H1 (cell line): Measurements from ENCODE around the gene BCAM. TPM values are rescaled to one million over a fixed set of nuclear protein-coding genes. Genes with fewer than 3 reads are reported as not detected.

Experiments used
- BACH1 ChIP-seq: IDR thresholded peaks from 2 replicates; pipeline ENCODE4 v1.6.1; 2012; ENCODE audit warnings: low read length, improper control_type of control experiment
- BRCA1 ChIP-seq: IDR thresholded peaks from 2 replicates; pipeline ENCODE4 v1.6.1; 2012; ENCODE audit warnings: low read depth, low read length, improper control_type of control experiment
- CHD2 ChIP-seq: IDR thresholded peaks from 2 replicates; pipeline ENCODE4 v1.6.1; 2012; ENCODE audit warnings: low read length, improper control_type of control experiment
- EP300 ChIP-seq, 2 experiments: IDR thresholded peaks; 1 replicate in 1 of 2; 2 replicates in 1 of 2; pipeline ENCODE4 v1.6.1; 2011 to 2012; ENCODE audit warnings: low read depth in 2 of 2, low read length in 2 of 2, mild to moderate bottlenecking in 2 of 2, borderline replicate concordance in 1 of 2, inconsistent platforms in 1 of 2, moderate library complexity in 1 of 2
- GABPA ChIP-seq: IDR thresholded peaks from 2 replicates; pipeline ENCODE4 v1.6.1; 2011; ENCODE audit warnings: mild to moderate bottlenecking, low read length, moderate library complexity, borderline replicate concordance; ENCODE audit not compliant: insufficient read depth
- HDAC2 ChIP-seq, 2 experiments: fragments of 300-600 bp in 1 of 2; sonication (generic) in 1 of 2; IDR thresholded peaks; 2 replicates each; pipeline ENCODE4 v1.6.1; 2011 to 2012; ENCODE audit warnings: low read depth in 2 of 2, low read length in 2 of 2, mild to moderate bottlenecking in 2 of 2, moderate library complexity in 2 of 2, borderline replicate concordance in 1 of 2, inconsistent platforms in 1 of 2
- PHF8 ChIP-seq: fragments of 200-600 bp; sonication (generic); conservative IDR thresholded peaks from 2 replicates; pipeline ENCODE4 v1.7.1; 2012; ENCODE audit warnings: low read depth, mild to moderate bottlenecking, inconsistent platforms, low read length, moderate library complexity
- POLR2AphosphoS5 ChIP-seq: IDR thresholded peaks from 2 replicates; pipeline ENCODE4 v1.6.1; 2011; ENCODE audit warnings: low read depth, low read length
- POU5F1 ChIP-seq: IDR thresholded peaks from 2 replicates; pipeline ENCODE4 v1.6.1; 2011; ENCODE audit warnings: low read depth, mild to moderate bottlenecking, low read length, moderate library complexity
- SAP30 ChIP-seq: fragments of 300-600 bp; sonication (generic); IDR thresholded peaks from 2 replicates; pipeline ENCODE4 v1.7.1; 2012; ENCODE audit warnings: low read length, moderate library complexity, mild to moderate bottlenecking, inconsistent platforms; ENCODE audit not compliant: insufficient read depth, insufficient replicate concordance
- SP1 ChIP-seq: IDR thresholded peaks from 2 replicates; pipeline ENCODE4 v1.6.1; 2011; ENCODE audit warnings: low read depth, low read length
- SRF ChIP-seq: IDR thresholded peaks from 2 replicates; pipeline ENCODE4 v1.6.1; 2011; ENCODE audit warnings: mild to moderate bottlenecking, low read depth, low read length, moderate library complexity
- TAF1 ChIP-seq: IDR thresholded peaks from 2 replicates; pipeline ENCODE4 v1.6.1; 2011; ENCODE audit warnings: mild to moderate bottlenecking, low read depth, low read length
- TAF7 ChIP-seq: optimal IDR thresholded peaks from 2 replicates; pipeline ENCODE3; 2011; ENCODE audit warnings: low read depth, mild to moderate bottlenecking, inconsistent platforms, low read length, moderate library complexity, borderline replicate concordance
- TBP ChIP-seq: IDR thresholded peaks from 2 replicates; pipeline ENCODE4 v1.6.1; 2011; ENCODE audit warnings: low read depth, low read length, improper control_type of control experiment
- TCF12 ChIP-seq: IDR thresholded peaks from 2 replicates; pipeline ENCODE4 v1.6.1; 2011; ENCODE audit warnings: low read depth, mild to moderate bottlenecking, low read length
- TEAD4 ChIP-seq: IDR thresholded peaks from 2 replicates; pipeline ENCODE4 v1.6.1; 2012; ENCODE audit warnings: low read depth, low read length, inconsistent platforms, mixed read lengths
- ZNF274 ChIP-seq: IDR thresholded peaks from 2 replicates; pipeline ENCODE4 v1.7.0; 2012; ENCODE audit warnings: low read length, borderline replicate concordance; ENCODE audit errors: extremely low read depth
- polyA plus RNA-seq, 7 experiments: library from polyadenylated mRNA; depleted of rRNA in 3 of 7; stranded (reverse) in 5 of 7; unstranded in 2 of 7; fragments of >200 nt in 5 of 7; fragments of 200-250 nt in 2 of 7; gene quantifications; 1 replicate in 5 of 7; 2 replicates in 1 of 7; 4 replicates in 1 of 7; pipeline versions ENCODE4 v1.2.1 to v1.2.3, GENCODE V29; 2011 to 2013; ENCODE audit warnings: missing spikeins in 2 of 7, mixed read lengths in 2 of 7
- total RNA-seq: library from RNA; stranded (reverse); fragmentation: NEBNext Ultra II Directional; extraction: Animal tissue kit (Norgen Biotek cat#: 25700); gene quantifications from 2 replicates; pipeline ENCODE4 v1.2.1, GENCODE V29; 2021
- TF ChIP-seq, protein P1 (sequence below): IDR thresholded peaks from 2 replicates; pipeline ENCODE4 v1.6.1; 2012; ENCODE audit warnings: low read length, inconsistent platforms
- TF ChIP-seq, protein P2 (sequence below): IDR thresholded peaks from 2 replicates; pipeline ENCODE4 v1.6.1; 2012; ENCODE audit warnings: inconsistent platforms
- TF ChIP-seq, protein P3 (sequence below): IDR thresholded peaks from 2 replicates; pipeline ENCODE4 v1.6.1; 2011; ENCODE audit warnings: low read depth, mild to moderate bottlenecking, low read length; ENCODE audit not compliant: insufficient read depth

The BCAM gene
- total and polyA plus RNA-seq, 2 of the 8 experiments (the other 6 are each of a cell fraction or from before 2014, with no cell fraction given), result 32.5 to 81.4 TPM

DNA sequence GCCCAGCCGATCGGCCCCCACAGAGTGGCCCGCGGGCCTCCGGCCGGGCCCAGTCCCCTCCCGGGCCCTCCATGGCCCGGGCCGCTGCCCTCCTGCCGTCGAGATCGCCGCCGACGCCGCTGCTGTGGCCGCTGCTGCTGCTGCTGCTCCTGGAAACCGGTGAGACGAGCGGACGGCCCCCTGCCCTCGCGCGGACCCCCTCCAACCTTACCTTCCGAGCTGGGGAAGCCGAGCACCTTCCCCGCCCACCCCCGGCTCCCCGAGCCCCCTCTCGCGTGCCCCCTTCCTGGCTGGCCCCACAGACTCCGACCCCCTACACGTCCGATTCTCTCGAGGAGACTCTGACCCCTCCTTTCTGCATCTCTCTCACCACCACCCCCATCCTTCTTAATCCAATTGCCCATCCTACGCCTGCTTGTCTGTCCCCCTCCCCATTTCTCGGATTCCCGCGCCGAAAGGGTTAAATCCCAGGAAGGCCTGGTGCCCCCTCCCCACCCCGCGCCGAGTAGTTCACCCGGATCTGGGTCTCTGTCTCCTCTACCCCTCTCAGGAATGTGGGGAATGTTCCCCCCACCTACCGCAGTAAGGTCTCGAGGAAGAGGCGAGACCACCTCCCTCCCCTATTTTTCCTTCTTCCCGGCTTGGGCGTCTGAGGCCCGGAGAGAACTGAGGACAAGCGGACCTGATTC lies 37.7 kb downstream of the BCAM start (continued):
- TF ChIP-seq, protein P1, sequence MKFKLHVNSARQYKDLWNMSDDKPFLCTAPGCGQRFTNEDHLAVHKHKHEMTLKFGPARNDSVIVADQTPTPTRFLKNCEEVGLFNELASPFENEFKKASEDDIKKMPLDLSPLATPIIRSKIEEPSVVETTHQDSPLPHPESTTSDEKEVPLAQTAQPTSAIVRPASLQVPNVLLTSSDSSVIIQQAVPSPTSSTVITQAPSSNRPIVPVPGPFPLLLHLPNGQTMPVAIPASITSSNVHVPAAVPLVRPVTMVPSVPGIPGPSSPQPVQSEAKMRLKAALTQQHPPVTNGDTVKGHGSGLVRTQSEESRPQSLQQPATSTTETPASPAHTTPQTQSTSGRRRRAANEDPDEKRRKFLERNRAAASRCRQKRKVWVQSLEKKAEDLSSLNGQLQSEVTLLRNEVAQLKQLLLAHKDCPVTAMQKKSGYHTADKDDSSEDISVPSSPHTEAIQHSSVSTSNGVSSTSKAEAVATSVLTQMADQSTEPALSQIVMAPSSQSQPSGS, result peak; percentile 61; the same call in 1 of the 2 replicates
- no peak for TF ChIP-seq ZNF274
- TF ChIP-seq, protein P2, sequence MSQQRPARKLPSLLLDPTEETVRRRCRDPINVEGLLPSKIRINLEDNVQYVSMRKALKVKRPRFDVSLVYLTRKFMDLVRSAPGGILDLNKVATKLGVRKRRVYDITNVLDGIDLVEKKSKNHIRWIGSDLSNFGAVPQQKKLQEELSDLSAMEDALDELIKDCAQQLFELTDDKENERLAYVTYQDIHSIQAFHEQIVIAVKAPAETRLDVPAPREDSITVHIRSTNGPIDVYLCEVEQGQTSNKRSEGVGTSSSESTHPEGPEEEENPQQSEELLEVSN, result no peak
- TF ChIP-seq TBP, result peak; percentile 45; the same call in 1 of the 2 replicates
- 0 out of 2 replicates have a peak, but pooled peaks have one; percentile 24 for TF ChIP-seq CHD2
- peak; percentile 44 for TF ChIP-seq SAP30
- TF ChIP-seq GABPA, result no peak
- TF ChIP-seq HDAC2 (IDR thresholded peaks at IDR 0.05; ENCODE audit: borderline replicate concordance in 1 of 2, low read depth in 2 of 2, low read length in 2 of 2), result 0 out of 4 replicates have a peak, but pooled peaks of 1 of the 2 experiments have one; percentile 46
- no peak for TF ChIP-seq TCF12
- no peak for TF ChIP-seq BRCA1
- TF ChIP-seq PHF8, result peak; percentile 59; the same call in 1 of the 2 replicates
- peak; percentile 99 for TF ChIP-seq TEAD4
- TF ChIP-seq, protein P3, sequence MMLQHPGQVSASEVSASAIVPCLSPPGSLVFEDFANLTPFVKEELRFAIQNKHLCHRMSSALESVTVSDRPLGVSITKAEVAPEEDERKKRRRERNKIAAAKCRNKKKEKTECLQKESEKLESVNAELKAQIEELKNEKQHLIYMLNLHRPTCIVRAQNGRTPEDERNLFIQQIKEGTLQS, result no peak
- peak; percentile 35 for TF ChIP-seq TAF1
- TF ChIP-seq BACH1, result no peak
- TF ChIP-seq SRF, result no peak
- peak in 1 of 2 experiments; percentile 42; a peak in 1 of 3 replicates for TF ChIP-seq EP300 (IDR thresholded peaks at IDR 0.05; ENCODE audit: borderline replicate concordance in 1 of 2, low read depth in 2 of 2, low read length in 2 of 2)
- peak; percentile 8 for TF ChIP-seq TAF7
- TF ChIP-seq POU5F1, result no peak
- peak; percentile 56; the same call in 1 of the 2 replicates for TF ChIP-seq POLR2AphosphoS5
- TF ChIP-seq SP1, result peak; percentile 85
